ENCODE results near the gene ERI3.

DNA sequence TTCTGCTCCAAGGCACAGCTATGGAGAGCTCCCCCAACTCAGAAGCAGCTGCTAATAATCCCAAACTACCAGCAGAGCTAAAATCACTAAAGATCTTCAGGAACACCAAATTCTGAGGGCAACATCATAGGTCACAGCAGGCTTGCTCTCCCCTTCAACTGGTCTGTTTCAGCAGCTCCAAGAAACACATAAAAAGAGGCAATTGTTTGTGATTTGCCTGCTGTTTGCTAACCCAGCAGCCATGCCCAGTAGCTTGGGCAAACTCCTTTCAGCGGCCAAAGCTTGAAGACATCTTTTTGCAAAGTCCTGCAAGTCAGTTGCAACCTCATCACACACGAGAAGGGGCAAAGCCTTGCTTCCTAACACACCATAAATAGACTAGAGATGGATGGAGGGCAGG is 8.9 kb downstream of the ERI3 start:
- TF ChIP-seq, protein P1, sequence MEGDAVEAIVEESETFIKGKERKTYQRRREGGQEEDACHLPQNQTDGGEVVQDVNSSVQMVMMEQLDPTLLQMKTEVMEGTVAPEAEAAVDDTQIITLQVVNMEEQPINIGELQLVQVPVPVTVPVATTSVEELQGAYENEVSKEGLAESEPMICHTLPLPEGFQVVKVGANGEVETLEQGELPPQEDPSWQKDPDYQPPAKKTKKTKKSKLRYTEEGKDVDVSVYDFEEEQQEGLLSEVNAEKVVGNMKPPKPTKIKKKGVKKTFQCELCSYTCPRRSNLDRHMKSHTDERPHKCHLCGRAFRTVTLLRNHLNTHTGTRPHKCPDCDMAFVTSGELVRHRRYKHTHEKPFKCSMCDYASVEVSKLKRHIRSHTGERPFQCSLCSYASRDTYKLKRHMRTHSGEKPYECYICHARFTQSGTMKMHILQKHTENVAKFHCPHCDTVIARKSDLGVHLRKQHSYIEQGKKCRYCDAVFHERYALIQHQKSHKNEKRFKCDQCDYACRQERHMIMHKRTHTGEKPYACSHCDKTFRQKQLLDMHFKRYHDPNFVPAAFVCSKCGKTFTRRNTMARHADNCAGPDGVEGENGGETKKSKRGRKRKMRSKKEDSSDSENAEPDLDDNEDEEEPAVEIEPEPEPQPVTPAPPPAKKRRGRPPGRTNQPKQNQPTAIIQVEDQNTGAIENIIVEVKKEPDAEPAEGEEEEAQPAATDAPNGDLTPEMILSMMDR (IDR thresholded peaks at IDR 0.05; ENCODE audit: insufficient read depth, low read length): no peak
- no peak for TF ChIP-seq GABPA (IDR thresholded peaks at IDR 0.05; ENCODE audit: low read depth)
